Smooth muscle cell (in vitro differentiated cells): ENCODE results near the gene BCKDHA. TPM values are rescaled to one million over a fixed set of nuclear protein-coding genes. Genes with fewer than 3 reads are reported as not detected.
"Not testable (repeated sequence)": the region's sequence is repeated elsewhere in the genome, so short reads cannot be mapped to it uniquely, and the experiment has no call there.

Experiments used
- DNase-seq: peaks from one replicate; lab custom pipeline; 2025; ENCODE audit not compliant: unreplicated experiment; lab: John Stamatoyannopoulos, UW
- H2AFZ ChIP-seq: fragments of 200-600 bp; sonication (generic); 2 replicates; pipeline ENCODE4 v1.6.0; 2016; ENCODE audit warnings: antibody characterized with exemption, low read depth, mild to moderate bottlenecking
- H3F3A ChIP-seq: fragments of 200-600 bp; sonication (generic); 2 replicates; pipeline ENCODE4 v1.6.0; 2017; ENCODE audit warnings: antibody characterized with exemption, low read depth
- H3K27ac ChIP-seq: fragments of 200-600 bp; sonication (generic); 2 replicates; pipeline ENCODE4 v1.5.1; 2016; ENCODE audit warnings: low read depth, mild to moderate bottlenecking
- H3K27me3 ChIP-seq: fragments of 200-600 bp; sonication (generic); 2 replicates; pipeline ENCODE4 v1.6.1; 2016; ENCODE audit warnings: low read depth, mild to moderate bottlenecking
- H3K36me3 ChIP-seq: fragments of 200-600 bp; sonication (generic); 2 replicates; pipeline ENCODE4 v1.5.1; 2016; ENCODE audit warnings: low read depth
- H3K4me1 ChIP-seq: fragments of 200-600 bp; sonication (generic); 2 replicates; pipeline ENCODE4 v1.5.1; 2016; ENCODE audit warnings: low read depth
- H3K4me2 ChIP-seq: fragments of 200-600 bp; sonication (generic); 2 replicates; pipeline ENCODE4 v1.6.0; 2016; ENCODE audit warnings: mild to moderate bottlenecking
- H3K4me3 ChIP-seq: fragments of 200-600 bp; sonication (generic); 2 replicates; pipeline ENCODE4 v1.5.1; 2016; ENCODE audit warnings: mild to moderate bottlenecking
- H3K79me2 ChIP-seq: fragments of 200-600 bp; sonication (generic); 2 replicates; pipeline ENCODE4 v1.6.0; 2016; ENCODE audit warnings: low read depth, mild to moderate bottlenecking
- H3K9ac ChIP-seq: fragments of 200-600 bp; sonication (generic); 2 replicates; pipeline ENCODE4 v1.6.0; 2016; ENCODE audit warnings: low read depth
- H3K9me3 ChIP-seq: fragments of 200-600 bp; sonication (generic); replicated peaks from 2 replicates; pipeline ENCODE4 v1.5.1; 2016; ENCODE audit warnings: low read depth
- H4K20me1 ChIP-seq: fragments of 200-600 bp; sonication (generic); 2 replicates; pipeline ENCODE4 v1.6.0; 2016; ENCODE audit warnings: low read depth
- WGBS: methylation state at CpG from one replicate; pipeline ENCODE4 v1.1.7; 2016; ENCODE audit warnings: low lambda C conversion rate; 5-methylcytosine and 5-hydroxymethylcytosine counted together
- polyA plus RNA-seq: library from polyadenylated mRNA; unstranded; fragments of >200 nt; fragmentation: Nextera tagmentation; extraction: Ambion mirVana; gene quantifications from 2 replicates; pipeline ENCODE4 v1.2.1, GENCODE V29; 2016
- small RNA-seq: library from RNA; depleted of rRNA; stranded (forward); fragments of <200 nt; gene quantifications from one replicate; pipeline ENCODE3, GENCODE V24; 2014
- total RNA-seq: library from RNA; depleted of rRNA; stranded (reverse); fragments of >200 nt; gene quantifications from 2 replicates; pipeline ENCODE4 v1.2.3, GENCODE V29; 2014
- TF ChIP-seq, protein P1 (sequence below): fragments of 200-600 bp; sonication (generic); IDR thresholded peaks from 2 replicates; pipeline ENCODE4 v1.5.1; 2017; ENCODE audit warnings: borderline replicate concordance, mild to moderate bottlenecking, antibody characterized with exemption; ENCODE audit not compliant: insufficient read depth, poor library complexity, severe bottlenecking

The BCKDHA gene
- total and polyA plus RNA-seq, 2 experiments from 2014 or later, result 24.6 to 53.9 TPM

DNA sequence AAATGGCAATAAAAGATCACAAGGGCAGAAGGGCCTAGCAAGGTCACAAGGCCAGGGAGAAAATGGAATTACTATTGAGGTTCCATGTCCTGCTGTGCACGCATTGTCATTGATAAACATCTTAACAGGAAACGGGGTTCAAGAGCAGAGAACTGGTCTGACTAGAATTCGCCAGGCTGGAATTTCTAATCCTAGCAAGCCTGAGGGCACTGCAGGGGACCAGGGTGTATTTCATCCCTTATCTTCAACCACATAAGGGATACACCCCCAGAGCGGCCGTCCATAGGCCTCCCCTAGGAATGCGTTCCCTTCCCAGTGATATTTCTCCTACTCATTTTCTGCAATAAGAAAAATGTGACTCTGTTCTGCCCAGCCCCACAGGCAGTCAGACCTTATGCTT lies 64.9 kb downstream of the BCKDHA start:
- 75% methylated on average over 6 of the region's 6 CpGs for WGBS
- DNase-seq, result no peak
- H3K36me3 ChIP-seq, result no peaks in the 10 kb centered on the region
- H3K4me1 ChIP-seq, result no peaks in the 10 kb centered on the region
- H4K20me1 ChIP-seq, result no peaks in the 10 kb centered on the region
- H3F3A ChIP-seq, result no peaks in the 10 kb centered on the region
- no peak overlapping the region for H3K4me3 ChIP-seq
- H2AFZ ChIP-seq, result no peak overlapping the region
- no peaks in the 10 kb centered on the region for H3K27me3 ChIP-seq
- H3K79me2 ChIP-seq, result no peaks in the 10 kb centered on the region
- H3K27ac ChIP-seq, result no peak overlapping the region
- no peaks in the 10 kb centered on the region for H3K9me3 ChIP-seq
- H3K4me2 ChIP-seq, result no peak overlapping the region
- H3K9ac ChIP-seq, result no peak overlapping the region
- TF ChIP-seq, protein P1, sequence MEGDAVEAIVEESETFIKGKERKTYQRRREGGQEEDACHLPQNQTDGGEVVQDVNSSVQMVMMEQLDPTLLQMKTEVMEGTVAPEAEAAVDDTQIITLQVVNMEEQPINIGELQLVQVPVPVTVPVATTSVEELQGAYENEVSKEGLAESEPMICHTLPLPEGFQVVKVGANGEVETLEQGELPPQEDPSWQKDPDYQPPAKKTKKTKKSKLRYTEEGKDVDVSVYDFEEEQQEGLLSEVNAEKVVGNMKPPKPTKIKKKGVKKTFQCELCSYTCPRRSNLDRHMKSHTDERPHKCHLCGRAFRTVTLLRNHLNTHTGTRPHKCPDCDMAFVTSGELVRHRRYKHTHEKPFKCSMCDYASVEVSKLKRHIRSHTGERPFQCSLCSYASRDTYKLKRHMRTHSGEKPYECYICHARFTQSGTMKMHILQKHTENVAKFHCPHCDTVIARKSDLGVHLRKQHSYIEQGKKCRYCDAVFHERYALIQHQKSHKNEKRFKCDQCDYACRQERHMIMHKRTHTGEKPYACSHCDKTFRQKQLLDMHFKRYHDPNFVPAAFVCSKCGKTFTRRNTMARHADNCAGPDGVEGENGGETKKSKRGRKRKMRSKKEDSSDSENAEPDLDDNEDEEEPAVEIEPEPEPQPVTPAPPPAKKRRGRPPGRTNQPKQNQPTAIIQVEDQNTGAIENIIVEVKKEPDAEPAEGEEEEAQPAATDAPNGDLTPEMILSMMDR, result no peak

DNA sequence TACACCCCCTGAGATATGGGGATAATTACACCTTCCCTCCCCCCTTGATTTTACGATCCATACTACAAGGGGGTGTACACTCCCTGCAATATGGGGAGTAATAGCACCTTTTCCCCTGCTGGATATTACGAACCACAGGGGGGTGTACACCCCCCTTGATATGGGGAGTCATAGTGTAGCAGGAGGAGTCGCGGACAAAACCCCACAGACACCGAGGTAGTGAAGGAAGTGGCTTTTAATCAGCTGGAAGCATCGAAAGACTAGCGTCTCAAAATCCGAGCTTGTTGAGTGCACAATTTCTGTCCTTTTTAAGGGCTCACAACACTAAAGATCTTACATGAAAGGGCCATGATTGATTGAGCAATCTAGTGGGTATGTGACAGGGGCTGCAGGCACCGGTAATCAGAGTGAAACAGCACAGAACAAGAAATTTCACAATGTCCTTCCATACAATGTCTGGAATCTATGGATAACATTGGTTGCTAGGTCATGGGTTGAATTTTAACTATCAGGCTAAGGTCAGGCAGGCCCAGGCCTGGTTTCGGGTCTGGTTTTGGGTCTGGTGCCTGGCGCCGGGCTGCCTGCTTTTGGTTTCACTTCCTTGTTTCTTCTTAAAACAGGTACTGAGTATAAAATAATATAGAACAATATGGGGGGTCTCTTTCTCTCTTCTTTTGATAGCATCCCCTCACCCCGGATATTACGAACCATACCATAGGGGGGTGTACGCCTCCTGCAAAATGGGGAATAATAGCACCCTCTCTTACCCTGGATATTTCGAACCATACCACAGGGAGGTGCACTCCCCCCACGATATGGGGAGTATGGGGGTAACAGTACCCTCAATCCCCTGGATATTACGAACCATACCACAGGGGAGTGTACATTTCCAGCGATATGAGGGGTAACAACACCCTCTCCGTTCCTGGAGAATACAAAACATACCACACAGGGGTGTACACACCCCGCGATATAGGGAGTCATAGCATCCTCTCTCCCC lies 65.9 kb downstream of the BCKDHA start:
- H3K4me2 ChIP-seq, H3K4me3 ChIP-seq, H2AFZ ChIP-seq, H3K9me3 ChIP-seq, H3K27me3 ChIP-seq, H3K9ac ChIP-seq, H3F3A ChIP-seq, H4K20me1 ChIP-seq, H3K79me2 ChIP-seq, H3K27ac ChIP-seq, H3K36me3 ChIP-seq, H3K4me1 ChIP-seq, DNase-seq: not testable (repeated sequence)
- WGBS, result 82% methylated on average over 22 of the region's 22 CpGs

Small RNA genes within 50 kb of the gene (small RNA-seq; reads per million reads assigned to genes)
- not detected for gene RF00017

Other genes with a start within 250 kb of the BCKDHA start
- gene CYP2S1, start 204.6 kb upstream of the BCKDHA start, total RNA-seq, result 0.18 and 0.63 TPM in 2 replicates
- gene CYP2S1, start 204.6 kb upstream of the BCKDHA start, polyA plus RNA-seq, result 1.8 and 6.1 TPM in 2 replicates
- 71.2 and 76.8 TPM in 2 replicates for gene AXL, start 178.6 kb upstream of the BCKDHA start, total RNA-seq
- gene AXL, start 178.6 kb upstream of the BCKDHA start, polyA plus RNA-seq, result 16.9 and 27.0 TPM in 2 replicates
- 78.6 and 101 TPM in 2 replicates for gene HNRNPUL1, start 133.4 kb upstream of the BCKDHA start, total RNA-seq
- 121 and 125 TPM in 2 replicates for gene HNRNPUL1, start 133.4 kb upstream of the BCKDHA start, polyA plus RNA-seq
- gene CCDC97, start 87.6 kb upstream of the BCKDHA start, total RNA-seq, result 3.0 and 7.5 TPM in 2 replicates
- gene CCDC97, start 87.6 kb upstream of the BCKDHA start, polyA plus RNA-seq, result 15.3 and 18.2 TPM in 2 replicates
- gene TGFB1, start 43.9 kb upstream of the BCKDHA start, total RNA-seq, result 37.6 and 51.7 TPM in 2 replicates
- 199 and 216 TPM in 2 replicates for gene TGFB1, start 43.9 kb upstream of the BCKDHA start, polyA plus RNA-seq
- 1.6 and 2.1 TPM in 2 replicates for gene B9D2, start 33.7 kb upstream of the BCKDHA start, total RNA-seq
- gene B9D2, start 33.7 kb upstream of the BCKDHA start, polyA plus RNA-seq, result 12.2 and 13.9 TPM in 2 replicates
- 11.0 and 19.2 TPM in 2 replicates for gene TMEM91, start 21.3 kb upstream of the BCKDHA start, total RNA-seq
- 24.3 and 25.6 TPM in 2 replicates for gene TMEM91, start 21.3 kb upstream of the BCKDHA start, polyA plus RNA-seq
- 5.4 and 5.6 TPM in 2 replicates for gene EXOSC5, start 459 bp upstream of the BCKDHA start, total RNA-seq
- 19.5 and 22.1 TPM in 2 replicates for gene EXOSC5, start 459 bp upstream of the BCKDHA start, polyA plus RNA-seq
- gene B3GNT8, start 29.6 kb downstream of the BCKDHA start, total RNA-seq, result 0.85 TPM in 2 replicates
- gene B3GNT8, start 29.6 kb downstream of the BCKDHA start, polyA plus RNA-seq, result 1.7 and 3.0 TPM in 2 replicates
- gene DMAC2, start 42.1 kb downstream of the BCKDHA start, total RNA-seq, result 40.3 and 48.3 TPM in 2 replicates
- gene DMAC2, start 42.1 kb downstream of the BCKDHA start, polyA plus RNA-seq, result 65.8 and 69.2 TPM in 2 replicates
- gene ERICH4, start 45.3 kb downstream of the BCKDHA start, total RNA-seq, result not detected in 2 replicates
- not detected in 2 replicates for gene ERICH4, start 45.3 kb downstream of the BCKDHA start, polyA plus RNA-seq
- not detected in 2 replicates for gene CEACAM21, start 178.3 kb downstream of the BCKDHA start, total RNA-seq
- not detected in 2 replicates for gene CEACAM21, start 178.3 kb downstream of the BCKDHA start, polyA plus RNA-seq
- not detected in 2 replicates for gene CEACAM4, start 229.3 kb downstream of the BCKDHA start, total RNA-seq
- gene CEACAM4, start 229.3 kb downstream of the BCKDHA start, polyA plus RNA-seq, result not detected in 2 replicates